Measurements from ENCODE around the gene BHLHA15. TPM values are rescaled to one million over a fixed set of nuclear protein-coding genes. Genes with fewer than 3 reads are reported as not detected.

BHLHA15 gene
- total and polyA plus RNA-seq, 3 donors from 2014 or later, result 0.50 to 2.4 TPM; not detected in 1

GRCh38 chr7:98236355-98237185 is 25.3 kb downstream of the BHLHA15 start:
- H3K9me3 ChIP-seq, result no peaks in the 10 kb centered on the region
- no peak overlapping the region for H3K27ac ChIP-seq
- H3K36me3 ChIP-seq (ENCODE audit: low read depth, missing control alignments), result no peaks in the 10 kb centered on the region
- TF ChIP-seq POLR2A (IDR thresholded peaks at IDR 0.05) (no peak), CTCF (IDR thresholded peaks at IDR 0.05) (no peak)
- DNase-seq, result no peak
- WGBS, 2 donors, result 94 to 100% methylated on average over 3 to 25 of the region's 25 CpGs
- no peaks in the 10 kb centered on the region for H3K4me1 ChIP-seq
- no peak overlapping the region for H3K4me3 ChIP-seq
- no peaks in the 10 kb centered on the region for H3K27me3 ChIP-seq
- intact Hi-C loops (cut with DNase I; ENCODE audit: low total_unique reads), result no loop called here

DNA sequence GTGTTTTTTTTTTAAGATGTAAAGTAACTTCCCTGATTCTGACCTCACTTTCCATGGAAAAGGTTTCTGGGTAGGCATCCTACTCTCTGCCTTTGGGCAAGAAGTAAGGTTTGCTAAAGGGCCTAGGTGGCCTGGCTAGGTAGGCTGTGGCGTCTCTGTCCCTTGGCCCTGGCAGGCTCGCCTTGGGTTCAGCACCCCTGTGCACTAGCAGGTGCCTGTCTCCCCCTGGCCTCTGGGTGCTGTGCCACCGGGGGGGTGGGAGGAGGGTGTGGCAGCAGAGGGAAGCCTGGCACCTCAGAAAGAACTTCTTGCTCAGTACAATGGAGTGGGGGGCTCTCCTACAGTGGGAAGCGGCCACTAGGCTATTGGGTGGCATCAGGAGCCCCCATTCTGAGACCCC is 26.8 kb downstream of the BHLHA15 start:
- Histone ChIP-seq H3K4me3 (no peak overlapping the region), H3K4me1 (no peaks in the 10 kb centered on the region), H3K27ac (no peak overlapping the region), H3K9me3 (no peaks in the 10 kb centered on the region), H3K27me3 (no peaks in the 10 kb centered on the region), H3K36me3 (ENCODE audit: low read depth, missing control alignments) (no peaks in the 10 kb centered on the region)
- TF ChIP-seq POLR2A (IDR thresholded peaks at IDR 0.05) (no peak), CTCF (IDR thresholded peaks at IDR 0.05) (no peak)
- no peak for DNase-seq
- WGBS, 2 donors, result 95 to 100% methylated on average over 2 to 4 of the region's 4 CpGs
- intact Hi-C loops (cut with DNase I; ENCODE audit: low total_unique reads), result no loop called here

DNA sequence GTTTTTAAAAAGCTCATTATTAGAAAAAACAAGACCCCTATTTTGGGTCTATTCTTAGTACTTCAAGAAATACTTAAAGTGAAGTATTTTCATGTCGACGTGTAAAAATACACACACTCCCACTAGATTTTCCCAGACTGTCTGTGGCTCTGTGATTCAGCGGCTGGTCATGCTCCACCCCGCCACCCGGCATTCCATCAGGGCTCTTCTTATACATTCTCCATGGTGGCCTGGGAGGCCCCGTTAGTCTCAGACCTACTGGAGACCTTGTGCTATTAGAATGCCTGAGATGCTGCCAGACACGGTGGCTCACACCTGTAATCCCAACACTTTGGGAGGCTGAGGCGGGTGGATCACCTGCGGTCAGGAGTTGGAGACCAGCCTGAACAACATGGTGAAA is 27.7 kb downstream of the BHLHA15 start:
- H3K27me3 ChIP-seq, result no peaks in the 10 kb centered on the region
- H3K9me3 ChIP-seq, result no peaks in the 10 kb centered on the region
- H3K27ac ChIP-seq, result no peak overlapping the region
- H3K4me3 ChIP-seq, result no peak overlapping the region
- 89 to 97% methylated on average over 9 of the region's 9 CpGs for WGBS, 2 donors
- no peaks in the 10 kb centered on the region for H3K4me1 ChIP-seq
- DNase-seq, result no peak
- intact Hi-C loops (cut with DNase I; ENCODE audit: low total_unique reads), result no loop called here
- TF ChIP-seq CTCF (IDR thresholded peaks at IDR 0.05) (no peak), POLR2A (IDR thresholded peaks at IDR 0.05) (no peak)
- H3K36me3 ChIP-seq (ENCODE audit: low read depth, missing control alignments), result no peaks in the 10 kb centered on the region

DNA sequence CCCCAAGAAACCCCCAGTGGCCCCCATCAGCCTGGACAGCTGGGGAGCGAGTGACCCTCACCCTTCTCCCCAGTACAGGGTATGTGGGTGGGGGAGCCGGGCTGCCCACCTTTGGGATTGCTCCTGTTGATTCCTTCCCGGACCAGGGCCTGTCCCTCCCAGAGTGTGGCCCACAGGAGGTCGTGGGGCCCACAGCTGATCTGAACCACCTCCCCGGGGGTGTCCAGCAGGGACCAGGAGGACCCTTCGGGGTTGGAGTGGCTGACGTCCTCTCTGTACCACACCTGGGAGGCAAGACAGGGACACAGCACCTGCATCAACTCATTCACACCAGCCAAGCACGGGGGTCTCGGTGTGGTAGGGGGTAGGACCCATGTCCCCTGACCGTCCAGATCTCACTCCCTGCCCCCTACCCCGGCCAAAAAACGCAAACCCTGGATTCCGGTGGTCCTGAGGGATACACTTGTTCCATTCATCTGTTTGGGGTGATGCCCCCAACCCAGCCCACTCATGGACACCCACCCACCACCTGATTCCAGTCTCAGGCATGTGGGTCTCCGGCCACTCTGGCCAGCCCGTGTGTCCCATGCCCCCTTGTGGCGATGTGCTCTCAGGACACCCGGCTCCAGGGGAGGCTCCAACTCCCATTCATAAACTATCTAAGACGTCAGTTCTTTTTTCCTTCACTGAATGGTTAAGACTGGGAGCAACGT is 29.9 kb downstream of the BHLHA15 start:
- no peak overlapping the region for H3K27ac ChIP-seq
- H3K27me3 ChIP-seq, result no peaks in the 10 kb centered on the region
- H3K4me3 ChIP-seq, result no peak overlapping the region
- TF ChIP-seq CTCF (IDR thresholded peaks at IDR 0.05), result peak; percentile 33 to 66 (median 64)
- no peak for TF ChIP-seq POLR2A (IDR thresholded peaks at IDR 0.05)
- intact Hi-C loops (cut with DNase I; ENCODE audit: low total_unique reads), result no loop called here
- peak; percentile 69 for DNase-seq
- WGBS, 2 donors, result 67 to 74% methylated on average over 12 to 18 of the region's 19 CpGs
- H3K36me3 ChIP-seq (ENCODE audit: low read depth, missing control alignments), result no peaks in the 10 kb centered on the region
- no peaks in the 10 kb centered on the region for H3K9me3 ChIP-seq
- H3K4me1 ChIP-seq, result no peaks in the 10 kb centered on the region
